ENCODE data around the gene ARCN1.
A peak's percentile ranks its signal among the peaks of the same experiment; 100 is the strongest.

The ARCN1 gene

GRCh38 chr11:118628861-118629549 lies 56.8 kb downstream of the ARCN1 start:
- no peak for DNase-seq
- intact Hi-C loops (cut with DNase I): no loop called here

- no peak for DNase-seq
These were observed 57.8 kb downstream of the ARCN1 start for GRCh38 chr11:118629761-118630661.

DNA sequence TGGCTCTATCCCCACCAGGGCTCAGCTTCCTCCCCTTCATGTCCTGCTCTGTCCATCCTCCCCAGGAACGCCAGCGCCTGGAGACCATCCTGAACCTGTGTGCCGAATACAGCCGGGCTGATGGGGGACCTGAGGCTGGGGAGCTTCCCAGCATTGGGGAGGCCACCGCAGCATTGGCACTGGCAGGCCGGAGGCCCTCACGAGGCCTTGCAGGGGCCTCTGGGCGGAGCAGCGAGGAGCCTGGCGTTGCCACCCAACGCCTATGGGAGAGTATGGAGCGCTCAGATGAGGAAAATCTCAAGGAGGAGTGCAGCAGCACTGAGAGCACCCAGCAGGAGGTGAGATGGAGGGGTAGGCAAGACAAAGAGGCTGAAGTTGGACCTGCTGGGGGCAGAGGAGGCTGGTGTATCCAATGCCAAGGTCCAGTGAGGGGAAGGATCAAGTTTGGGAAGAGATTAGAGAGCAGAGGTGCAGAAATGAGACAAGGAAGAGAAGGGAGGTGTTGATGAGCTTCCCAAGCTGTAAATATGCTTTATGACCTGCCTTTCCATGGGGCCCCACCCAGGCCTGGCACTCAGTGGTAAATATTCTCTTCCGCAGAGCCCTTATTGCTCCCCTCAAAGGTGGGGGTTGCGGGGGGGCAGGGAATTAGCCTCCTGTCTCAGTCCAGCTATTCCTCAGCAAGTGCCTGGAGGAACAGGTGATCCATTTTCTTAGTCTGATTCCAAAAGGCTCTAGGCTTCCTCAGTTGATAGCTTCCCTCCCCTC lies 59.1 kb downstream of the ARCN1 start:
- no peak for DNase-seq
- intact Hi-C loops (cut with DNase I): no loop called here

More at GRCh38 chr11:118629761-118630661, 57.8 kb downstream of the ARCN1 start:
- intact Hi-C loops (cut with DNase I): no loop called here

- no peak for DNase-seq
- intact Hi-C loops (cut with DNase I): no loop called here
These were observed 60.5 kb downstream of the ARCN1 start for GRCh38 chr11:118632577-118633318.

DNA sequence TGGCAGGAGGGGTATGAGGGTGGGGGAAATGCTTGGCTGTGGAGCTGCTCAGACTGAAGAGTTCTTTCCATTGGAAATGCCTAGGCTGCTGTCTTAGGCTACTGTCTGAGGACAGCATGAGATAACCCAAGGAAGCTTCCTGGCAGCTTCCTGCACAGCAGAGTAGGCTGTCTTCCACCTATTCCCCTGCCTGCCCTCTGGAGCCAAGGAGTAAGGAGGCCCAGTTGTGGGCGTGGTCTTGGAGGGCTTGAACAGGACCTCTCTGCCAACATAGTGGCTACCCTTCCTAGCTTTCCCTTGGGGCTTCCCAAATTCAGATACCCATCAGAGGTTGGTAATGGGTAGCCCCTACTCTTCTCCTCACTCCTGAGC lies 61.1 kb downstream of the ARCN1 start:
- intact Hi-C loops (cut with DNase I): no loop called here

GRCh38 chr11:118633979-118634378 lies 61.8 kb downstream of the ARCN1 start:
- intact Hi-C loops (cut with DNase I): no loop called here
- peak in 30 of 42 donors; percentile 52 to 91 (median 68) for DNase-seq

More for the DNA sequence above, 61.1 kb downstream of the ARCN1 start:
- no peak for DNase-seq

DNA sequence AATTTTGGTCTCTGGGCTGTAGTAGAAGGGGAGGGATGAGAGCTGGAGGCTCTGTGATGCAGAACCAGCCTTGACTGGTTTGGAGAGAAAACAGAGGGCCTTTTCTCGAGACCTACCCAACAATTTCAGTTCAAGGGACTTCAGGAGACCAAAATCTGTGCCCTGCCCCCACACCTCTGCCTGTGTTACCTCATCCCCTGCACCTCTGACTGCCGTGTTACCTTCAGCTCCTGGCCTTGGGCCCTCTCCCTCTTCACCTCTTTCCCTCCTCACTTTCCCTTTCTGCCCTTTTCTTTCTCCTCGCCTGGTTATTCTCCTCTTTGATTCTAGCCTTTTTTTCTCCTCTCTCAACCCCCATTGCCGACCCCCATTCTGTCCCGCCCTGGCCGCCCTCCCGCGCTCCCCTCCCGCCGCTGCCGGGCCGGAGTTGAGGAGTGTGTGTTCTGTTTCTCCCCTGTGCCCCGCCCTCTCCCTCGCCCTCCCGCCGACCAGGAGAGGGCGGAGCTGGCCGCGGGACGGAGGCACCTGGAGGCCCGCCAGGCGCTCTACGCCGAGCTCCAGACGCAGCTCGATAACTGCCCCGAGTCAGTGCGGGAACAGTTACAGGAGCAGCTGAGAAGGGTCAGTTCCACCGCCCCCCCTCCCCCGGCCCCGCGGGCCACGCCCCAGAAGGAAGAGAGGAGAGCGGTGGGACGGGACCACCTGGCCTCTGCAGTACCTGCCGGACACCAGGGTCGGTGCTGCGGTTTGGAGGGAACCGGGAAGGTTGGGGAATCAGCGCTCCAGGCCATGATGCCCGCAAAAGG lies 62.4 kb downstream of the ARCN1 start:
- intact Hi-C loops (cut with DNase I): no loop called here

DNA sequence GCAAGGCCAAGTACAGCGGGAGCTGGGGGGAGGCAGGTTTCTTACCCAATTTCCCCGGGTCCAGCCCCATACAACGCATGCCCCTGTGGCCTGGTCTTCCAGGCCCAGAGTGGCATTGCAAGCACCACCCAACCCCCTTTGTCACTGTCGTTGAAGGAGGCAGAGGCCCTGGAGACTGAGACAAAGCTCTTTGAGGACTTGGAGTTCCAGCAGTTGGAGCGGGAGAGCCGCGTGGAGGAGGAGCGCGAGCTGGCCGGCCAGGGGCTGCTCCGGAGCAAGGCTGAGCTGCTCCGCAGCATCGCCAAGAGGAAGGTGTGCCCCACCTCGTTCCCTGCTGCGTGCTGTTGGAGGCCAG lies 63.0 kb downstream of the ARCN1 start:
- intact Hi-C loops (cut with DNase I): no loop called here
- peak in 18 of 42 donors; percentile 36 to 73 (median 56) for DNase-seq

More for the DNA sequence above, 62.4 kb downstream of the ARCN1 start:
- peak in 32 of 42 donors; percentile 42 to 84 (median 66) for DNase-seq

DNA sequence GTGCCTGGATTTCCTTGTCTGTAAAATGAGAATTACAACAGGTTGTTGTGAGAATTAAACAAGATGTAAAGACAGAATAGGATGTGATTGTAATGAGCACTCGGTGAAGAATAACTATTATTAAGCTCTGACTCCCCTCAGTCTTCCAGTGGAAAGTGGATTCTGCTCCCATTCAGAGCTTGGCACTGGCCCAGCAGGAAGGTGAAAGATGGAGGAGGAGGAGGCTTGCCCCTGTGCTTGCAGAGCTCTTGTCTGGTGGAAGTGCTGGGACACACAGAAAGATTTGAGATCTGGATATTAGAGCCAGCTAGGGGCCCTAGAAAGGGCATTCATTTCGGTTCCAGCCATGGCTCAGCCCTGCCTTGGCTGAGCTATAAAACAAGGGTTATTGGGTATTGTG lies 63.4 kb downstream of the ARCN1 start:
- intact Hi-C loops (cut with DNase I): no loop called here
- peak in 2 of 42 donors; percentile 30 to 49 for DNase-seq

GRCh38 chr11:118636569-118637290 lies 64.5 kb downstream of the ARCN1 start:
- intact Hi-C loops (cut with DNase I): no loop called here
- DNase-seq: no peak

GRCh38 chr11:118638726-118639125 lies 66.5 kb downstream of the ARCN1 start:
- intact Hi-C loops (cut with DNase I): no loop called here
- DNase-seq: no peak

- DNase-seq: no peak
- intact Hi-C loops (cut with DNase I): no loop called here
These were observed 67.7 kb downstream of the ARCN1 start for GRCh38 chr11:118639899-118640298.

- intact Hi-C loops (cut with DNase I): no loop called here
- no peak for DNase-seq
These were observed 68.3 kb downstream of the ARCN1 start for GRCh38 chr11:118640332-118641154.

DNA sequence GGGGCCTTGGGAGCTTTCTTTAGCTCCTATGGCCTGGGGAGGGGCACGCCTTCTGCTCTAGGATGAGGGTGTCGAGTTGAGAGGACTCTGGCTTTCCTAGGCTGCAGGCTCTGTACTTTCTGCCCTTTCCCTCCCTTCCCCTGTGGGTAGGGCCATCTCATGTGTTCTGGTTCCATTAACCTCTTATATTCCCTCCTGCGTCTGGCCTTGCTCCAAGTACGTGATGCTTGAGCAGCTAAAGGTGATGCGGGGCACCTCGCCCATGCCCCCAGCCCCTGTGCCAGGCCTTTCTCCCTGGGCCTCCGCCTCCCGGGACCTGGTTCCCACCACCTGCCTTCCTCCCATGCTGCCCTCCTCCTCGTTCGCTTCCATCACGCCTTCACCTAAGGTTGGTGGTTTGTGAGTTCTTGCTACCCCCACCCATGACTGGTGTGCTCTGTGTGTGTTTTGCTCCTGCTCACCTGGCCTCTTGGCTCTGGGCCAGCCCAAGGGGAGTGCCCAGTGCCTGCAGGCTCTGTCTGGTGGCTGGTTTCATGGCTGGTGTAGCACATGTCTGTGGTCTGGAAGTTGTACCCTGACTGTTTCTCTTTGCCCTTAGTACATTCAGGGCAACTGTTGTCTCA lies 69.3 kb downstream of the ARCN1 start:
- intact Hi-C loops (cut with DNase I): no loop called here

GRCh38 chr11:118643142-118643994 lies 71.2 kb downstream of the ARCN1 start:
- intact Hi-C loops (cut with DNase I): no loop called here

More for the DNA sequence above, 69.3 kb downstream of the ARCN1 start:
- no peak for DNase-seq

More at GRCh38 chr11:118643142-118643994, 71.2 kb downstream of the ARCN1 start:
- DNase-seq: no peak

Data from head of caudate nucleus (tissue), 42 donors.